ENCODE data around the gene DRC7.

DRC7 gene

GRCh38 chr16:57683636-57684545 lies 10.7 kb upstream of the DRC7 start:
- TF ChIP-seq CTCF (IDR thresholded peaks at IDR 0.05; ENCODE audit: insufficient read depth, low read length, poor library complexity, severe bottlenecking): no peak
- Histone ChIP-seq H3K36me3 (ENCODE audit: control insufficient read depth, insufficient read depth, low read length) (no peaks in the 10 kb centered on the region), H3K27me3 (replicated peaks; ENCODE audit: control insufficient read depth, insufficient read depth, low read length) (no peaks in the 10 kb centered on the region; the same call in 1 of the 2 replicates), H3K4me3 (replicated peaks; ENCODE audit: low read depth, low read length) (no peak overlapping the region)
- no peak for DNase-seq (ENCODE audit: extremely low read depth, insufficient read length)

GRCh38 chr16:57684626-57685358 lies 9.8 kb upstream of the DRC7 start:
- Histone ChIP-seq H3K36me3 (ENCODE audit: control insufficient read depth, insufficient read depth, low read length) (no peaks in the 10 kb centered on the region), H3K27me3 (replicated peaks; ENCODE audit: control insufficient read depth, insufficient read depth, low read length) (no peaks in the 10 kb centered on the region; the same call in 1 of the 2 replicates), H3K4me3 (replicated peaks; ENCODE audit: low read depth, low read length) (no peak overlapping the region)
- DNase-seq (ENCODE audit: extremely low read depth, insufficient read length): no peak
- no peak for TF ChIP-seq CTCF (IDR thresholded peaks at IDR 0.05; ENCODE audit: insufficient read depth, low read length, poor library complexity, severe bottlenecking)

GRCh38 chr16:57685633-57686032 lies 9.0 kb upstream of the DRC7 start:
- Histone ChIP-seq H3K36me3 (ENCODE audit: control insufficient read depth, insufficient read depth, low read length) (no peaks in the 10 kb centered on the region), H3K4me3 (replicated peaks; ENCODE audit: low read depth, low read length) (no peak overlapping the region), H3K27me3 (replicated peaks; ENCODE audit: control insufficient read depth, insufficient read depth, low read length) (no peaks in the 10 kb centered on the region; the same call in 1 of the 2 replicates)
- no peak for DNase-seq (ENCODE audit: extremely low read depth, insufficient read length)
- TF ChIP-seq CTCF (IDR thresholded peaks at IDR 0.05; ENCODE audit: insufficient read depth, low read length, poor library complexity, severe bottlenecking): no peak

GRCh38 chr16:57686577-57686976 lies 8.0 kb upstream of the DRC7 start:
- no peak for TF ChIP-seq CTCF (IDR thresholded peaks at IDR 0.05; ENCODE audit: insufficient read depth, low read length, poor library complexity, severe bottlenecking)
- Histone ChIP-seq H3K36me3 (ENCODE audit: control insufficient read depth, insufficient read depth, low read length) (no peaks in the 10 kb centered on the region), H3K27me3 (replicated peaks; ENCODE audit: control insufficient read depth, insufficient read depth, low read length) (no peaks in the 10 kb centered on the region; the same call in 1 of the 2 replicates), H3K4me3 (replicated peaks; ENCODE audit: low read depth, low read length) (no peak overlapping the region)
- DNase-seq (ENCODE audit: extremely low read depth, insufficient read length): no peak

- Histone ChIP-seq H3K36me3 (ENCODE audit: control insufficient read depth, insufficient read depth, low read length) (no peaks in the 10 kb centered on the region), H3K27me3 (replicated peaks; ENCODE audit: control insufficient read depth, insufficient read depth, low read length) (no peaks in the 10 kb centered on the region; the same call in 1 of the 2 replicates), H3K4me3 (replicated peaks; ENCODE audit: low read depth, low read length) (no peak overlapping the region)
- TF ChIP-seq CTCF (IDR thresholded peaks at IDR 0.05; ENCODE audit: insufficient read depth, low read length, poor library complexity, severe bottlenecking): no peak
- no peak for DNase-seq (ENCODE audit: extremely low read depth, insufficient read length)
Observed at GRCh38 chr16:57687363-57687929, 7.2 kb upstream of the DRC7 start.
